HL-60 (cell line): ENCODE data around the gene TBC1D4.

Source experiments
- CTCF ChIP-seq: IDR thresholded peaks from one replicate; pipeline ENCODE4 v1.5.1; 2011; ENCODE audit warnings: low read length, control low read depth, inconsistent platforms; ENCODE audit not compliant: insufficient read depth
- POLR2AphosphoS5 ChIP-seq: IDR thresholded peaks from 2 replicates; pipeline ENCODE4 v1.6.1; 2012; ENCODE audit warnings: low read depth

- no peak for TF ChIP-seq CTCF
- TF ChIP-seq POLR2AphosphoS5: no peak
Observed at GRCh38 chr13:75303263-75303662, 178.7 kb downstream of the TBC1D4 start.
